Stimulated activated naive B cell treated with anti-CD40 and anti-IgM and Interleukin-4, amounts not matched to agents 10 μg/mL and 1 μg/mL and 100 μg/mL, for 72 hours (primary cell): ENCODE data around the gene MBTD1.

ENCODE experiments used
- ATAC-seq, 2 donors: fragments of 150-1000 bp; cut with Tn5 transposase; replicated peaks; 2 replicates each; pipeline ENCODE4 v1.10.0; 2021; ENCODE audit warnings: moderate library complexity in 1 of 2
- DNase-seq: peaks from one replicate; pipeline ENCODE4 v3.0.0; 2021
- H3K27ac Mint-ChIP-seq: one replicate; pipeline ENCODE4 v1.8.0; 2022; ENCODE audit warnings: mild to moderate bottlenecking, mixed read lengths
- H3K27me3 Mint-ChIP-seq, 2 donors: one replicate each; pipeline ENCODE4 v1.8.0; 2022; ENCODE audit warnings: mixed read lengths in 2 of 2
- H3K36me3 Mint-ChIP-seq, 2 donors: one replicate each; pipeline ENCODE4 v1.8.0; 2022; ENCODE audit warnings: mixed read lengths in 2 of 2, mild to moderate bottlenecking in 1 of 2
- H3K4me1 Mint-ChIP-seq, 2 donors: one replicate each; pipeline ENCODE4 v1.8.0; 2022; ENCODE audit warnings: mixed read lengths in 2 of 2, mild to moderate bottlenecking in 1 of 2
- H3K4me3 Mint-ChIP-seq, 2 donors: one replicate each; pipeline ENCODE4 v1.8.0; 2022; ENCODE audit warnings: mild to moderate bottlenecking in 2 of 2, mixed read lengths in 2 of 2, moderate library complexity in 1 of 2
- H3K9me3 Mint-ChIP-seq, 2 donors: one replicate each; pipeline ENCODE4 v1.8.0; 2022; ENCODE audit warnings: mixed read lengths in 2 of 2, mild to moderate bottlenecking in 1 of 2

MBTD1 gene

GRCh38 chr17:51128076-51128475 is 131.8 kb downstream of the MBTD1 start:
- no peak overlapping the region for H3K27ac Mint-ChIP-seq
- H3K36me3 Mint-ChIP-seq = no peaks in the 10 kb centered on the region
- no peaks in the 10 kb centered on the region for H3K27me3 Mint-ChIP-seq
- DNase-seq (peak; percentile 26), ATAC-seq (peak; percentile 45 to 64)
- H3K4me1 Mint-ChIP-seq = peaks cover 10 to 21% of the 10 kb centered on the region in 2 donors
- no peak overlapping the region for H3K4me3 Mint-ChIP-seq
- no peaks in the 10 kb centered on the region for H3K9me3 Mint-ChIP-seq
